Left lung (tissue), 10 donors: ENCODE results near the gene NFKBIE. TPM values are rescaled to one million over a fixed set of nuclear protein-coding genes. Genes with fewer than 3 reads are reported as not detected.

ENCODE experiments used
- ATAC-seq: fragments of 200-7000 bp; cut with Tn5 transposase; one replicate; pipeline ENCODE4 v1.9.1; 2020; ENCODE audit warnings: moderate library complexity
- DNase-seq, 4 donors: peaks; one replicate each; pipeline ENCODE4 v3.0.0-alpha.2; 2013 to 2020
- H3K27ac ChIP-seq, 2 donors: fragments of 200-600 bp; sonication (generic) in 1 of 2; one replicate each; pipeline versions ENCODE4 v1.5.0 to v1.8.0; 2020 to 2021
- H3K27me3 ChIP-seq, 2 donors: fragments of 200-600 bp; sonication (generic) in 1 of 2; one replicate each; pipeline versions ENCODE4 v1.5.0 to v1.8.0; 2020 to 2021
- H3K36me3 ChIP-seq, 2 donors: fragments of 200-600 bp; sonication (generic) in 1 of 2; one replicate each; pipeline versions ENCODE4 v1.5.0 to v1.8.0; 2020 to 2021
- H3K4me1 ChIP-seq, 2 donors: fragments of 200-600 bp; one replicate each; pipeline ENCODE4 v1.8.0; 2021
- H3K4me3 ChIP-seq, 2 donors: fragments of 200-600 bp; sonication (generic) in 1 of 2; one replicate each; pipeline versions ENCODE4 v1.5.0 to v1.8.0; 2020 to 2021; ENCODE audit warnings: mild to moderate bottlenecking in 1 of 2
- H3K9me3 ChIP-seq, 2 donors: fragments of 200-600 bp; sonication (generic) in 1 of 2; one replicate each; pipeline versions ENCODE4 v1.5.0 to v1.8.0; 2020 to 2021
- CTCF ChIP-seq, 2 donors: fragments of 200-600 bp; sonication (generic) in 1 of 2; IDR thresholded peaks; one replicate each; pipeline versions ENCODE4 v1.5.0 to v1.8.0; 2021; ENCODE audit warnings: antibody characterized with exemption in 2 of 2
- intact Hi-C, 2 donors: fragments of 100-400 bp; cut with DNase I; formaldehyde crosslinking; loops; one replicate each; pipeline versions ENCODE4 v1.11.2 to v1.14.2; 2022
- polyA plus RNA-seq, 6 donors: library from polyadenylated mRNA; unstranded; fragments of 120-200 nt; gene quantifications; one replicate each; pipeline ENCODE4 v1.2.1, GENCODE V29; 2013; ENCODE audit not compliant: insufficient read length in 6 of 6
- total RNA-seq, 2 donors: library from RNA; stranded (reverse); fragmentation: NEBNext Ultra II Directional; extraction: Animal tissue kit (Norgen Biotek cat#: 25700); gene quantifications; one replicate each; pipeline ENCODE4 v1.2.1, GENCODE V29; 2021
- donor health status: DM: no; HTN: yes; CAD: no.
- donor health status: DM: no; HTN: no; CAD: no.

Gene NFKBIE
- total and polyA plus RNA-seq, 8 donors: 7.5 to 19.3 (median 8.9) TPM

- intact Hi-C loops: no loop called here
- Histone ChIP-seq H3K27me3 (peaks cover 33 to 58% of the 10 kb centered on the region in 2 donors), H3K4me1 (peaks cover 8 to 15% of the 10 kb centered on the region in 2 donors), H3K9me3 (no peaks in the 10 kb centered on the region), H3K36me3 (peaks cover 0 to 33% of the 10 kb centered on the region in 2 donors), H3K4me3 (no peak overlapping the region), H3K27ac (no peak overlapping the region)
- no peak for TF ChIP-seq CTCF (IDR thresholded peaks at IDR 0.05)
- DNase-seq: no peak
- ATAC-seq: no peak
Measured at GRCh38 chr6:44298055-44298803, 32.9 kb upstream of the NFKBIE start.

GRCh38 chr6:44297063-44298038 is 32.0 kb upstream of the NFKBIE start:
- Histone ChIP-seq H3K27ac (no peak overlapping the region), H3K4me3 (peak overlapping the region; percentile 15 to 22), H3K36me3 (peaks cover 0 to 25% of the 10 kb centered on the region in 2 donors), H3K9me3 (no peaks in the 10 kb centered on the region), H3K4me1 (peaks cover 8 to 15% of the 10 kb centered on the region in 2 donors), H3K27me3 (peaks cover 39 to 66% of the 10 kb centered on the region in 2 donors)
- ATAC-seq (peak; percentile 76), DNase-seq (peak in 3 of 4 donors; percentile 22 to 86 (median 59))
- no peak for TF ChIP-seq CTCF (IDR thresholded peaks at IDR 0.05)
- intact Hi-C loops: no loop called here

- H3K4me3 ChIP-seq: no peak overlapping the region
- no peak for ATAC-seq
- intact Hi-C loops: no loop called here
- H3K9me3 ChIP-seq: no peaks in the 10 kb centered on the region
- no peak overlapping the region for H3K27ac ChIP-seq
- no peak for TF ChIP-seq CTCF (IDR thresholded peaks at IDR 0.05)
- H3K27me3 ChIP-seq: peaks cover 39 to 89% of the 10 kb centered on the region in 2 donors
- H3K4me1 ChIP-seq: peaks cover 8 to 15% of the 10 kb centered on the region in 2 donors
- peaks cover 0 to 2% of the 10 kb centered on the region in 2 donors for H3K36me3 ChIP-seq
- DNase-seq: no peak
Measured at GRCh38 chr6:44294832-44295791, 29.8 kb upstream of the NFKBIE start.

GRCh38 chr6:44292661-44293365 is 27.5 kb upstream of the NFKBIE start:
- H3K4me3 ChIP-seq: no peak overlapping the region
- DNase-seq (no peak), ATAC-seq (no peak)
- intact Hi-C loops: no loop called here
- H3K9me3 ChIP-seq: no peaks in the 10 kb centered on the region
- no peaks in the 10 kb centered on the region for H3K36me3 ChIP-seq
- peaks cover 33 to 100% of the 10 kb centered on the region in 2 donors for H3K27me3 ChIP-seq
- no peak for TF ChIP-seq CTCF (IDR thresholded peaks at IDR 0.05)
- H3K27ac ChIP-seq: no peak overlapping the region
- peaks cover 8 to 10% of the 10 kb centered on the region in 2 donors for H3K4me1 ChIP-seq
